ENCODE measurements around the gene EPB42.

GRCh38 chr15:43212299-43212698 is 8.5 kb downstream of the EPB42 start:
- TF ChIP-seq CTCF (IDR thresholded peaks at IDR 0.05; ENCODE audit: low read depth, low read length) (no peak), POLR2A (IDR thresholded peaks at IDR 0.05; ENCODE audit: extremely low read depth, insufficient read length) (no peak)
